Measurements from ENCODE around the gene HMGB4. TPM values are rescaled to one million over a fixed set of nuclear protein-coding genes. Genes with fewer than 3 reads are reported as not detected.

Gene HMGB4
- total RNA-seq, 1 experiment from 2014 or later = not detected

GRCh38 chr1:33828059-33828458 is 35.8 kb upstream of the HMGB4 start:
- no TSS peak for BruUV-seq (replicated peaks)
- no peak overlapping the region for H3K4me3 ChIP-seq (ENCODE audit: low read depth in 2 of 2, low read length in 2 of 2)
- ChIA-PET POLR2A (no interaction called here), CTCF (no interaction called here)
- no peaks in the 10 kb centered on the region for H3K36me3 ChIP-seq (ENCODE audit: control insufficient read depth, insufficient read depth, low read length)
- intact Hi-C loops (cut with micrococcal nuclease; ENCODE audit: unreplicated experiment) = no loop called here
- DNase-seq (ENCODE audit: low read depth, low spot score) (no peak), ATAC-seq (no peak)
- H3K27me3 ChIP-seq (ENCODE audit: control insufficient read depth, insufficient read depth, low read length) = peaks cover 2% of the 10 kb centered on the region; the same call in 1 of the 2 replicates
- no peak overlapping the region for H3K27ac ChIP-seq (ENCODE audit: low read length)
- in situ Hi-C loops (cut with HindIII; ENCODE audit: low pct_unique_long_range_greater_than_20kb, low sequenced_read_pairs) = no loop called here
- no peaks in the 10 kb centered on the region for H3K9me3 ChIP-seq (ENCODE audit: control insufficient read depth, insufficient read depth, low read depth, low read length)
- no peaks in the 10 kb centered on the region for H3K4me1 ChIP-seq (ENCODE audit: control insufficient read depth, insufficient read depth, low read length)
- TF ChIP-seq REST (IDR thresholded peaks at IDR 0.05; ENCODE audit: insufficient read depth in 1 of 2, low read depth in 2 of 2, low read length in 1 of 2) = no peak
- no peak for TF ChIP-seq TCF7L2 (IDR thresholded peaks at IDR 0.05; ENCODE audit: low read depth, low read length)
- TF ChIP-seq CTCF (IDR thresholded peaks at IDR 0.05) = no peak
- no peak for TF ChIP-seq SIN3A (IDR thresholded peaks at IDR 0.05; ENCODE audit: borderline replicate concordance, insufficient read depth, low read depth, low read length)
- TF ChIP-seq POLR2AphosphoS5 (IDR thresholded peaks at IDR 0.05; ENCODE audit: low read depth, low read length) = no peak

GRCh38 chr1:33828654-33829053 is 35.2 kb upstream of the HMGB4 start:
- Histone ChIP-seq H3K4me1 (ENCODE audit: control insufficient read depth, insufficient read depth, low read length) (no peaks in the 10 kb centered on the region), H3K36me3 (ENCODE audit: control insufficient read depth, insufficient read depth, low read length) (no peaks in the 10 kb centered on the region), H3K9me3 (ENCODE audit: control insufficient read depth, insufficient read depth, low read depth, low read length) (no peaks in the 10 kb centered on the region), H3K27me3 (ENCODE audit: control insufficient read depth, insufficient read depth, low read length) (peaks cover 2% of the 10 kb centered on the region; the same call in 1 of the 2 replicates), H3K4me3 (ENCODE audit: low read depth in 2 of 2, low read length in 2 of 2) (no peak overlapping the region), H3K27ac (ENCODE audit: low read length) (no peak overlapping the region)
- ATAC-seq (no peak), DNase-seq (ENCODE audit: low read depth, low spot score) (no peak)
- CTCF ChIA-PET = no interaction called here
- in situ Hi-C loops (cut with HindIII; ENCODE audit: low pct_unique_long_range_greater_than_20kb, low sequenced_read_pairs) (no loop called here), intact Hi-C loops (cut with micrococcal nuclease; ENCODE audit: unreplicated experiment) (no loop called here)
- POLR2A ChIA-PET = no interaction called here
- BruUV-seq (replicated peaks) = no TSS peak
- TF ChIP-seq POLR2AphosphoS5 (IDR thresholded peaks at IDR 0.05; ENCODE audit: low read depth, low read length) = no peak
- TF ChIP-seq CTCF (IDR thresholded peaks at IDR 0.05) = no peak

GRCh38 chr1:33836911-33837310 is 27.0 kb upstream of the HMGB4 start:
- in situ Hi-C loops (cut with HindIII; ENCODE audit: low pct_unique_long_range_greater_than_20kb, low sequenced_read_pairs) (no loop called here), intact Hi-C loops (cut with micrococcal nuclease; ENCODE audit: unreplicated experiment) (no loop called here)
- Histone ChIP-seq H3K27me3 (ENCODE audit: control insufficient read depth, insufficient read depth, low read length) (no peaks in the 10 kb centered on the region; the same call in 1 of the 2 replicates), H3K4me3 (ENCODE audit: low read depth in 2 of 2, low read length in 2 of 2) (no peak overlapping the region), H3K27ac (ENCODE audit: low read length) (no peak overlapping the region), H3K4me1 (ENCODE audit: control insufficient read depth, insufficient read depth, low read length) (no peaks in the 10 kb centered on the region), H3K36me3 (ENCODE audit: control insufficient read depth, insufficient read depth, low read length) (no peaks in the 10 kb centered on the region), H3K9me3 (ENCODE audit: control insufficient read depth, insufficient read depth, low read depth, low read length) (no peaks in the 10 kb centered on the region)
- ChIA-PET CTCF (no interaction called here), POLR2A (no interaction called here)
- no peak for DNase-seq (ENCODE audit: low read depth, low spot score)
- no peak for ATAC-seq
- TF ChIP-seq SIN3A (IDR thresholded peaks at IDR 0.05; ENCODE audit: borderline replicate concordance, insufficient read depth, low read depth, low read length) = no peak
- no peak for TF ChIP-seq REST (IDR thresholded peaks at IDR 0.05; ENCODE audit: insufficient read depth in 1 of 2, low read depth in 2 of 2, low read length in 1 of 2)
- no peak for TF ChIP-seq POLR2AphosphoS5 (IDR thresholded peaks at IDR 0.05; ENCODE audit: low read depth, low read length)
- TF ChIP-seq TCF7L2 (IDR thresholded peaks at IDR 0.05; ENCODE audit: low read depth, low read length) = no peak
- no peak for TF ChIP-seq CTCF (IDR thresholded peaks at IDR 0.05)
- no TSS peak for BruUV-seq (replicated peaks)
